ENCODE data around the gene CBX7. TPM values are rescaled to one million over a fixed set of nuclear protein-coding genes. Genes with fewer than 3 reads are reported as not detected.

The CBX7 gene
- total and polyA plus RNA-seq, 2 donors (not counting 1 experiment from before 2014, with no cell fraction given) = 2.8 to 14.7 TPM

- no peak overlapping the region for H2AFZ ChIP-seq (ENCODE audit: low read length)
- no peaks in the 10 kb centered on the region for H3K9me3 ChIP-seq (ENCODE audit: control insufficient read depth, insufficient read depth, low read depth, low read length)
- H3K4me2 ChIP-seq (ENCODE audit: extremely low read depth, insufficient read depth, low read length) = no peak overlapping the region
- peaks cover 3% of the 10 kb centered on the region for H3K27me3 ChIP-seq (ENCODE audit: control insufficient read depth, insufficient read depth, low read length)
- no peak for DNase-seq (ENCODE audit: low read depth in 2 of 2)
- no peak overlapping the region for H3K27ac ChIP-seq (ENCODE audit: insufficient read depth, low read length)
- H3K4me3 ChIP-seq (replicated peaks in 1 of 4; ENCODE audit: control extremely low read depth in 1 of 4, insufficient read depth in 1 of 4, low read depth in 3 of 4, low read length in 4 of 4) = no peak overlapping the region
- TF ChIP-seq CTCF (conservative IDR thresholded peaks at IDR 0.05 in 1 of 2, IDR thresholded peaks at IDR 0.05 in 1 of 2; ENCODE audit: low read depth in 1 of 2, low read length in 2 of 2) (no peak), EZH2 (IDR thresholded peaks at IDR 0.05; ENCODE audit: low read length, missing control alignments) (no peak)
- no peak overlapping the region for H3K9ac ChIP-seq (ENCODE audit: insufficient read depth, low read length)
- H3K36me3 ChIP-seq (ENCODE audit: control insufficient read depth, insufficient read depth, low read length) = no peaks in the 10 kb centered on the region
- H4K20me1 ChIP-seq (ENCODE audit: control insufficient read depth, extremely low read depth, insufficient read depth, low read length) = no peaks in the 10 kb centered on the region
- H3K79me2 ChIP-seq (ENCODE audit: control insufficient read depth, insufficient read depth, low read length) = no peaks in the 10 kb centered on the region
- H3K4me1 ChIP-seq (ENCODE audit: control insufficient read depth, extremely low read depth, insufficient read depth, low read length) = no peaks in the 10 kb centered on the region
Measured at GRCh38 chr22:39103431-39103830, 49.0 kb downstream of the CBX7 start.

- peaks cover 3% of the 10 kb centered on the region for H3K27me3 ChIP-seq (ENCODE audit: control insufficient read depth, insufficient read depth, low read length)
- H3K27ac ChIP-seq (ENCODE audit: insufficient read depth, low read length) = no peak overlapping the region
- H3K9me3 ChIP-seq (ENCODE audit: control insufficient read depth, insufficient read depth, low read depth, low read length) = no peaks in the 10 kb centered on the region
- H3K79me2 ChIP-seq (ENCODE audit: control insufficient read depth, insufficient read depth, low read length) = no peaks in the 10 kb centered on the region
- H3K36me3 ChIP-seq (ENCODE audit: control insufficient read depth, insufficient read depth, low read length) = no peaks in the 10 kb centered on the region
- no peak overlapping the region for H2AFZ ChIP-seq (ENCODE audit: low read length)
- H4K20me1 ChIP-seq (ENCODE audit: control insufficient read depth, extremely low read depth, insufficient read depth, low read length) = no peaks in the 10 kb centered on the region
- H3K4me3 ChIP-seq (replicated peaks in 1 of 4; ENCODE audit: control extremely low read depth in 1 of 4, insufficient read depth in 1 of 4, low read depth in 3 of 4, low read length in 4 of 4) = no peak overlapping the region
- H3K4me1 ChIP-seq (ENCODE audit: control insufficient read depth, extremely low read depth, insufficient read depth, low read length) = no peaks in the 10 kb centered on the region
- no peak overlapping the region for H3K9ac ChIP-seq (ENCODE audit: insufficient read depth, low read length)
- DNase-seq (ENCODE audit: low read depth in 2 of 2) = no peak
- no peak overlapping the region for H3K4me2 ChIP-seq (ENCODE audit: extremely low read depth, insufficient read depth, low read length)
- TF ChIP-seq EZH2 (IDR thresholded peaks at IDR 0.05; ENCODE audit: low read length, missing control alignments) = no peak
- TF ChIP-seq CTCF (conservative IDR thresholded peaks at IDR 0.05 in 1 of 2, IDR thresholded peaks at IDR 0.05 in 1 of 2; ENCODE audit: low read depth in 1 of 2, low read length in 2 of 2) = no peak
Measured at GRCh38 chr22:39101226-39101625, 51.3 kb downstream of the CBX7 start.

- H3K4me3 ChIP-seq (replicated peaks in 1 of 4; ENCODE audit: control extremely low read depth in 1 of 4, insufficient read depth in 1 of 4, low read depth in 3 of 4, low read length in 4 of 4) = no peak overlapping the region
- H3K9me3 ChIP-seq (ENCODE audit: control insufficient read depth, insufficient read depth, low read depth, low read length) = no peaks in the 10 kb centered on the region
- H3K36me3 ChIP-seq (ENCODE audit: control insufficient read depth, insufficient read depth, low read length) = no peaks in the 10 kb centered on the region
- DNase-seq (ENCODE audit: low read depth in 2 of 2) = no peak
- H3K79me2 ChIP-seq (ENCODE audit: control insufficient read depth, insufficient read depth, low read length) = no peaks in the 10 kb centered on the region
- no peaks in the 10 kb centered on the region for H3K4me1 ChIP-seq (ENCODE audit: control insufficient read depth, extremely low read depth, insufficient read depth, low read length)
- no peak overlapping the region for H3K27ac ChIP-seq (ENCODE audit: insufficient read depth, low read length)
- H3K4me2 ChIP-seq (ENCODE audit: extremely low read depth, insufficient read depth, low read length) = no peak overlapping the region
- H3K9ac ChIP-seq (ENCODE audit: insufficient read depth, low read length) = no peak overlapping the region
- TF ChIP-seq CTCF (conservative IDR thresholded peaks at IDR 0.05 in 1 of 2, IDR thresholded peaks at IDR 0.05 in 1 of 2; ENCODE audit: low read depth in 1 of 2, low read length in 2 of 2) (no peak), EZH2 (IDR thresholded peaks at IDR 0.05; ENCODE audit: low read length, missing control alignments) (no peak)
- H2AFZ ChIP-seq (ENCODE audit: low read length) = no peak overlapping the region
- H3K27me3 ChIP-seq (ENCODE audit: control insufficient read depth, insufficient read depth, low read length) = peaks cover 3% of the 10 kb centered on the region
- no peaks in the 10 kb centered on the region for H4K20me1 ChIP-seq (ENCODE audit: control insufficient read depth, extremely low read depth, insufficient read depth, low read length)
Measured at GRCh38 chr22:39098576-39098975, 53.9 kb downstream of the CBX7 start.
